ENCODE data around the gene WDR54. TPM values are rescaled to one million over a fixed set of nuclear protein-coding genes. Genes with fewer than 3 reads are reported as not detected.

WDR54 gene
- total RNA-seq, 1 donor from 2014 or later: 30.2 TPM

DNA sequence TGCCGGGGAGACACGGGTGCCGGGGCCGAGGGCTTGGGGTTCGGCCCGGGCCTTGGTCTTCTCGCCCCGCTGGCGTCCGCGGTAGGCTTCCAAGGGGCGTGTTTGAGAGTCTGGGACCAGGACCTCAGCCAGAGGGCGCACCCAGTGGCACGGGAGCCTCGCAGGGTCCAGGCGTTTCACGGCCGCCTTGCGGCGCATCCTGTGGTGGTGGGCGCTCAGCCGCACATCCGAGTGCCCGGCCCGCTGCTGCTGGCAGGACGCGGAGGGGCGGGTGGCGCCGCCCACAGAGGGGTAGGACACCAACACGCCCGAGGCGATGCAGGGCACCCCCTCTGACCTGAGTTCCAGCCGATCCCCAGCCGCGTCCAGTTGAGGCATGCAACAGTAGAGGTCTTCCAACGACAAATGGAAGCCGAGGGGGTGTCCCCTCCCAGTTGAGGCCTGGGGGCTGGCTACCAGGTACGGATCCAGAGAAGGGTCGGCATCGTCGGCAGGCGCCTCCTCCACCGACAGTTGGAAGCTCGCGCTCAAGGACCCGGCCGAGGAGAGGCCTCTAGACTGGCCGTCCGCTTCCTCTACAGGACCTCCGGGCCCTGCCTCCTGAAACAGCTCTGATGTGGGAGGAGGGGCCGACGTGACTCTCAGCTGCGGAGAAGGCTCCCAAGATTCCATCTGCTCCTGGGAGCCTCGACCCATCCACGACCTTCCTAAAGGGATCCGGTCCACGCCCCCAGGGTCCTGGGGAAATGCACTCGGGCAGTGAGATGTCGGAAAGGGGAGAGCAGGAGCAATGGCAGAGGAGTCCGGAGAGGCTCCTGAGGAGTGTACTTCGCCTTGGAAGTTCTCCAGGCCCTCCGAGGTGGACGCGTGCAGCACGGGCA, 6.4 kb upstream of the WDR54 start:
- H3K36me3 Mint-ChIP-seq (ENCODE audit: insufficient read depth): no peaks in the 10 kb centered on the region
- no peaks in the 10 kb centered on the region for H3K9me3 Mint-ChIP-seq (ENCODE audit: low read depth)
- no peak overlapping the region for H3K27ac Mint-ChIP-seq
- H3K27me3 Mint-ChIP-seq: peaks cover 3% of the 10 kb centered on the region
- TF ChIP-seq, protein P1, sequence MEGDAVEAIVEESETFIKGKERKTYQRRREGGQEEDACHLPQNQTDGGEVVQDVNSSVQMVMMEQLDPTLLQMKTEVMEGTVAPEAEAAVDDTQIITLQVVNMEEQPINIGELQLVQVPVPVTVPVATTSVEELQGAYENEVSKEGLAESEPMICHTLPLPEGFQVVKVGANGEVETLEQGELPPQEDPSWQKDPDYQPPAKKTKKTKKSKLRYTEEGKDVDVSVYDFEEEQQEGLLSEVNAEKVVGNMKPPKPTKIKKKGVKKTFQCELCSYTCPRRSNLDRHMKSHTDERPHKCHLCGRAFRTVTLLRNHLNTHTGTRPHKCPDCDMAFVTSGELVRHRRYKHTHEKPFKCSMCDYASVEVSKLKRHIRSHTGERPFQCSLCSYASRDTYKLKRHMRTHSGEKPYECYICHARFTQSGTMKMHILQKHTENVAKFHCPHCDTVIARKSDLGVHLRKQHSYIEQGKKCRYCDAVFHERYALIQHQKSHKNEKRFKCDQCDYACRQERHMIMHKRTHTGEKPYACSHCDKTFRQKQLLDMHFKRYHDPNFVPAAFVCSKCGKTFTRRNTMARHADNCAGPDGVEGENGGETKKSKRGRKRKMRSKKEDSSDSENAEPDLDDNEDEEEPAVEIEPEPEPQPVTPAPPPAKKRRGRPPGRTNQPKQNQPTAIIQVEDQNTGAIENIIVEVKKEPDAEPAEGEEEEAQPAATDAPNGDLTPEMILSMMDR (IDR thresholded peaks at IDR 0.05; ENCODE audit: unreplicated experiment): no peak
- no peaks in the 10 kb centered on the region for H3K4me1 Mint-ChIP-seq (ENCODE audit: low read depth)
- no peak for DNase-seq (ENCODE audit: low spot score, unreplicated experiment)
- no peak overlapping the region for H3K4me3 Mint-ChIP-seq (ENCODE audit: low read depth)

DNA sequence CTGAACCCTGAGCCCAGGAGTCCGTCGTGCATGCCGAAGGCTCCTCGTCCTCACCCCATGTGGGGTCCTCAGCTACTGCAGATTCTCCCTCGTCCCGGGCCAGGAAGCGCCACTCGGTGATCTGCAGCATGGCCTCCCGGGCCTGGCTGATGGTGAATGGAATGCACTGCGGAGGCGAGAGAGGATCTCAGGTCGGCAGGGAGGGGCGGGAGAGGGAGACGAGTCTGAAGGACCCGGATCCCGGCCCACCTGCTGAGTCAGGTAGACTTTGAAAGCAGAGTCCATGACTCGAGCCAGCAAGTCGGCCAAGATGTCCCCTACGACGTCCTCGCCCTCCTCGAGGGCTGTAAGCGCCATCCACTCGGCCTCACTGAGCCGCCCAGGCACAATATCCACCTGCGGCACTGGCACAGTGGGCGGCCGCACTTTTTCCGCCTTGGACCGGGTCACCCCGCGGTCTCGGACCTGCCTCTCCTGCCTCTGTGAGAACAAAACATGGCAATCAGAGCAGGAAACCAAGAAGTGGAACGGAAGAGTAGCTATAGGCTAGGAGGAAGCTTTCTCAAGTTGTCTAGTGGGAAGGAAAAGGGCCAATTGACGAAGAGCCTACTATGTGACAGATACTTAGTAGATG, 5.7 kb upstream of the WDR54 start:
- TF ChIP-seq, protein P1 (IDR thresholded peaks at IDR 0.05; ENCODE audit: unreplicated experiment): no peak
- H3K4me1 Mint-ChIP-seq (ENCODE audit: low read depth): no peaks in the 10 kb centered on the region
- no peak overlapping the region for H3K27ac Mint-ChIP-seq
- peaks cover 2% of the 10 kb centered on the region for H3K27me3 Mint-ChIP-seq
- H3K36me3 Mint-ChIP-seq (ENCODE audit: insufficient read depth): no peaks in the 10 kb centered on the region
- H3K4me3 Mint-ChIP-seq (ENCODE audit: low read depth): no peak overlapping the region
- H3K9me3 Mint-ChIP-seq (ENCODE audit: low read depth): no peaks in the 10 kb centered on the region
- no peak for DNase-seq (ENCODE audit: low spot score, unreplicated experiment)

DNA sequence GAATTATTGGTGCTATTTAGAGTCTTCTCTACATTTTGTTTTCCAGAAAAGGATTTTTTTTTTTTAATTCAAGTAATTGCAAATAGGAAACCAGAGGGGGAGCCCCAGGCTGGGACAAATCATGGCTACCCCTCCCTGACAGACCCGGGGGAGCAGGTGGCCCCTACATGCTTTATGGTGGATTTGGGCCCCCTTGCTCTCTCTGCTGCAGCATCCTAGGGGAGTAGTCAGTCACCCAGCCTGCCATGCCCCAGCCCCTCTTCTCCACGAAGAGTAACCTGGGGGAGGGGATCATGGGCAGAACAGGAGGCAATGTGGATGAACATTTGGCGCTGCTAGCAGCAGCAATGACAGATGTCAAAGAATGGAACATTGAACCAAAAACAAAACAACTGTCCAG, 4.8 kb upstream of the WDR54 start:
- H3K4me3 Mint-ChIP-seq (ENCODE audit: low read depth): no peak overlapping the region
- H3K27ac Mint-ChIP-seq: no peak overlapping the region
- H3K4me1 Mint-ChIP-seq (ENCODE audit: low read depth): peaks cover 3% of the 10 kb centered on the region
- TF ChIP-seq, protein P1 (IDR thresholded peaks at IDR 0.05; ENCODE audit: unreplicated experiment): no peak
- H3K9me3 Mint-ChIP-seq (ENCODE audit: low read depth): no peaks in the 10 kb centered on the region
- H3K27me3 Mint-ChIP-seq: no peaks in the 10 kb centered on the region
- no peak for DNase-seq (ENCODE audit: low spot score, unreplicated experiment)
- H3K36me3 Mint-ChIP-seq (ENCODE audit: insufficient read depth): no peaks in the 10 kb centered on the region

DNA sequence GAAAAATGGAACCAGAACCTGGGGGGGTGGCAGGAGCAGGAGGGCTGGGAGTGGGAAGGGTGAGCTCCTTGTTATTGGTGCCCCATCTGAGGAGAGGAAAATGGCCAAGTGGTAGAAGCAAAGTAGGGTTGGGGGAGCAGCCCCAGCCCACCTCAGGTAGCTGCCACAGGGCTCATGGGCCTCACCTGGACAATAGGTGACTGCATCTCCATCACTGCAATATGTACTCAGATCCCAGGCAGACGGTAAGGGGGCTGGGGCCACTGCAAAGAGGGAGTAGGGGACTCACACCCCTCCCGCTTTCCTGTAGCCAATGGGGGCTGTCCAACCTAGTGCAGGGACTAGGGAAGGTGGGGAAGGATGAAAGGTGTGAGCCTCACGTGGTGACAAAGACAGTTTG, 4.3 kb upstream of the WDR54 start:
- TF ChIP-seq, protein P1 (IDR thresholded peaks at IDR 0.05; ENCODE audit: unreplicated experiment): no peak
- Mint-ChIP-seq H3K36me3 (ENCODE audit: insufficient read depth) (no peaks in the 10 kb centered on the region), H3K4me1 (ENCODE audit: low read depth) (peaks cover 5% of the 10 kb centered on the region), H3K9me3 (ENCODE audit: low read depth) (no peaks in the 10 kb centered on the region), H3K4me3 (ENCODE audit: low read depth) (no peak overlapping the region), H3K27ac (no peak overlapping the region), H3K27me3 (no peaks in the 10 kb centered on the region)
- no peak for DNase-seq (ENCODE audit: low spot score, unreplicated experiment)

DNA sequence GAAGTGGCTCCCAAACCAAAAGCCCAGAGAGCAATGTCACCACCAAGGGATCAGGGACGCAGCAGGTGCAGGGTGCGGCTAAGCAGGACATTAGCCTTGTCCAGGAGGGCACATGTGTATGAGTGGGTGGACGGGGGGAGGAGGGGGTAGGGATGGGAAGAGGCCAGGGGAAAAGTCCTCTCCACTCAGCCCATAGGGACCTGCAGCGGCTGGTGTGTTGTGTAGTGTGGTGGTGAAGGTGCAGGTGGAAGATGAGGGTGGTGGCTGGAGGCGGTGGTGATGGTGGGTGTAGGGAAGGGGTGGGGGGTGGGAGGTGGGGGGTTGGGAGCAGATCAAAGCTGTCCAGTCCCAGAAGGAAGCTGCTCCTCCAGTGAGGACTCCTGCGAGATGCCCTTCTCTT, 3.8 kb upstream of the WDR54 start:
- TF ChIP-seq, protein P1 (IDR thresholded peaks at IDR 0.05; ENCODE audit: unreplicated experiment): no peak
- no peak for DNase-seq (ENCODE audit: low spot score, unreplicated experiment)
- H3K4me3 Mint-ChIP-seq (ENCODE audit: low read depth): no peak overlapping the region
- H3K36me3 Mint-ChIP-seq (ENCODE audit: insufficient read depth): no peaks in the 10 kb centered on the region
- peaks cover 7% of the 10 kb centered on the region for H3K4me1 Mint-ChIP-seq (ENCODE audit: low read depth)
- no peaks in the 10 kb centered on the region for H3K9me3 Mint-ChIP-seq (ENCODE audit: low read depth)
- H3K27me3 Mint-ChIP-seq: peaks cover 1% of the 10 kb centered on the region
- no peak overlapping the region for H3K27ac Mint-ChIP-seq

Measured in progenitor cell of endocrine pancreas (in vitro differentiated cells).